MCF 10A (cell line): Measurements from ENCODE around the gene HSPB6. TPM values are rescaled to one million over a fixed set of nuclear protein-coding genes. Genes with fewer than 3 reads are reported as not detected.

ENCODE experiments used
- BruUV-seq: library from RNA; stranded (reverse); fragments of 400-500 nt; replicated peaks from 2 replicates; lab custom pipeline; 2021; lab: Mats Ljungman, UMichigan
- CTCF ChIA-PET: fragments of 300-600 bp; sonication (Branson Sonifier 250); formaldehyde crosslinking; extraction: SDS; loops from one replicate; lab custom pipeline; 2021; ENCODE audit warnings: antibody characterized with exemption, inconsistent platforms; lab: Yijun Ruan, JAX
- POLR2A ChIA-PET: fragments of 300-600, 350-650 bp; sonication (Branson Sonifier 250); formaldehyde crosslinking; extraction: SDS; loops from one replicate; lab custom pipeline; 2020; ENCODE audit warnings: antibody characterized with exemption, inconsistent platforms; lab: Yijun Ruan, JAX
- DNase-seq: peaks from one replicate; pipeline ENCODE4 v3.0.0-alpha.2; 2018; ENCODE audit not compliant: unreplicated experiment
- H3K27ac Mint-ChIP-seq: one replicate; pipeline ENCODE4 v1.8.0; 2022; ENCODE audit warnings: mild to moderate bottlenecking, low read depth, mixed read lengths; ENCODE audit not compliant: unreplicated experiment
- H3K27me3 Mint-ChIP-seq: one replicate; pipeline ENCODE4 v1.8.0; 2022; ENCODE audit warnings: mixed read lengths; ENCODE audit not compliant: insufficient read depth, unreplicated experiment
- H3K36me3 Mint-ChIP-seq: one replicate; pipeline ENCODE4 v1.8.0; 2022; ENCODE audit warnings: mild to moderate bottlenecking, moderate library complexity, mixed read lengths; ENCODE audit not compliant: insufficient read depth, unreplicated experiment
- H3K4me1 Mint-ChIP-seq: one replicate; pipeline ENCODE4 v1.8.0; 2022; ENCODE audit warnings: mixed read lengths; ENCODE audit not compliant: insufficient read depth, unreplicated experiment
- H3K4me3 Mint-ChIP-seq: one replicate; pipeline ENCODE4 v1.8.0; 2022; ENCODE audit warnings: mild to moderate bottlenecking, moderate library complexity, mixed read lengths; ENCODE audit not compliant: unreplicated experiment
- H3K9me3 Mint-ChIP-seq: one replicate; pipeline ENCODE4 v1.8.0; 2022; ENCODE audit warnings: mixed read lengths; ENCODE audit not compliant: unreplicated experiment
- CTCF ChIP-seq: fragments of 200-600 bp; IDR thresholded peaks from one replicate; pipeline ENCODE4 v1.8.0; 2022; ENCODE audit warnings: antibody characterized with exemption, mild to moderate bottlenecking; ENCODE audit not compliant: unreplicated experiment
- intact Hi-C: fragments of 100-400 bp; cut with micrococcal nuclease; formaldehyde crosslinking; loops from 2 replicates; pipeline ENCODE4 v1.14.1; 2022
- total RNA-seq: library from RNA; stranded (reverse); gene quantifications from 2 replicates; pipeline ENCODE4 v1.2.3, GENCODE V29; 2022

Gene HSPB6
- total RNA-seq, 1 experiment from 2014 or later, result 0.21 TPM

DNA sequence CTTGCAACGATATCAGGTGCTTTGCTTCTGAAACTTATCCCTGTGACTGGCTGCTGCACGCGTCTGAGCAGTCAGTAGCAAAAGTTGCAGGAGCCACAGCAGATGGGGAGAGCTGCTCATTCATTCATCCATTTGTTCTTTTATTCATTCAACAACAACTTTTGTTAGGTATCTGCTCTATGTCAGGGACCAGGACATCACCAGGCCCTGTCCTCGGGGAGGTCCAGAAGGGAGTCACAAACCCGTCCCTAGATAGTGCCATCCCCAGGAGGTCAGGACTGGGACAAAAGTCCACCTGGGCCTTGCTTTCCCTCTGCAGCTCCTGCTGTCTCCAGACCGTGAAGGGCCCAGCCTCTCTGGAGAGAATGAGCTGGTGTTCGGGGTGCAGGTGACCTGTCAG is 21.1 kb upstream of the HSPB6 start:
- BruUV-seq, result no TSS peak
- CTCF ChIA-PET, result no interaction called here

GRCh38 chr19:35777086-35777841 is 20.4 kb upstream of the HSPB6 start:
- Mint-ChIP-seq H3K4me1 (peaks cover 17% of the 10 kb centered on the region), H3K9me3 (no peaks in the 10 kb centered on the region), H3K4me3 (no peak overlapping the region), H3K27ac (no peak overlapping the region), H3K27me3 (no peaks in the 10 kb centered on the region), H3K36me3 (peaks cover 6% of the 10 kb centered on the region)
- DNase-seq, result no peak
- ChIA-PET POLR2A (no interaction called here), CTCF (no interaction called here)
- no TSS peak for BruUV-seq
- no peak for TF ChIP-seq CTCF
- intact Hi-C loops, result loop anchor here (10.0 kb wide), 1 partner anchor 158 kb away; the partner anchor contains the start of gene LRFN3

More for the DNA sequence above, 21.1 kb upstream of the HSPB6 start:
- Mint-ChIP-seq H3K4me1 (peaks cover 17% of the 10 kb centered on the region), H3K27ac (no peak overlapping the region), H3K27me3 (no peaks in the 10 kb centered on the region), H3K4me3 (no peak overlapping the region), H3K36me3 (peaks cover 6% of the 10 kb centered on the region), H3K9me3 (no peaks in the 10 kb centered on the region)
- intact Hi-C loops, result loop anchor here (10.0 kb wide), 1 partner anchor 157 kb away; the partner anchor contains the start of gene LRFN3
- TF ChIP-seq CTCF, result no peak
- DNase-seq, result no peak
- POLR2A ChIA-PET, result no interaction called here

GRCh38 chr19:35776102-35776788 is 19.4 kb upstream of the HSPB6 start:
- Mint-ChIP-seq H3K4me1 (peaks cover 17% of the 10 kb centered on the region), H3K9me3 (no peaks in the 10 kb centered on the region), H3K36me3 (peaks cover 6% of the 10 kb centered on the region), H3K27me3 (no peaks in the 10 kb centered on the region), H3K4me3 (peak overlapping the region; percentile 79), H3K27ac (no peak overlapping the region)
- no peak for TF ChIP-seq CTCF
- no peak for DNase-seq
- intact Hi-C loops, result loop anchor here (10.0 kb wide), 1 partner anchor 159 kb away; the partner anchor contains the start of gene LRFN3
- POLR2A ChIA-PET, result interaction anchor here (1.0 kb wide), 1 partner anchor 28 kb away, joined by 4 read pairs; the partner anchor contains the start of gene LIN37
- CTCF ChIA-PET, result no interaction called here
- no TSS peak for BruUV-seq
